Suppressor macrophage treated with lipopolysaccharide for 1 hour (primary cell): ENCODE results near the gene INTS2.
A peak's percentile ranks its signal among the peaks of the same experiment; 100 is the strongest.
"Not testable (repeated sequence)": the region's sequence is repeated elsewhere in the genome, so short reads cannot be mapped to it uniquely, and the experiment has no call there.

Source experiments
- DNase-seq, 3 donors: peaks; one replicate each; pipeline ENCODE4 v3.0.0-alpha.2; 2020 to 2022

INTS2 gene

GRCh38 chr17:61927208-61928100 is at the start of gene INTS2:
INTS2 (minus strand) TSS chr17:61927982; CDS start chr17:61926644, 1,338 bp downstream.
- peak; percentile 94 to 97 (median 96) for DNase-seq

GRCh38 chr17:61974115-61974514 is 46.3 kb upstream of the INTS2 start:
- DNase-seq = no peak

- DNase-seq = peak in 2 of 3 donors; percentile 8 to 17
Observed at GRCh38 chr17:61972311-61972710, 44.5 kb upstream of the INTS2 start.

GRCh38 chr17:61970030-61970429 is 42.2 kb upstream of the INTS2 start:
- DNase-seq = peak; percentile 36 to 79 (median 71)

- no peak for DNase-seq
Observed at GRCh38 chr17:61968757-61969156, 41.0 kb upstream of the INTS2 start.

GRCh38 chr17:61967729-61968128 is 39.9 kb upstream of the INTS2 start:
- DNase-seq = peak in 2 of 3 donors; percentile 12 to 21

GRCh38 chr17:61966191-61966590 is 38.4 kb upstream of the INTS2 start:
- DNase-seq = no peak

- no peak for DNase-seq
Observed at GRCh38 chr17:61955619-61956018, 27.8 kb upstream of the INTS2 start.

- DNase-seq = no peak
Observed at GRCh38 chr17:61947367-61948078, 19.7 kb upstream of the INTS2 start.

- no peak for DNase-seq
Observed at GRCh38 chr17:61946359-61946758, 18.6 kb upstream of the INTS2 start.

- DNase-seq = no peak
Observed at GRCh38 chr17:61943117-61943516, 15.3 kb upstream of the INTS2 start.

- DNase-seq = no peak
Observed at GRCh38 chr17:61942085-61942484, 14.3 kb upstream of the INTS2 start.

GRCh38 chr17:61928101-61928436 is 287 bp upstream of the INTS2 start:
- no peak for DNase-seq

- DNase-seq = no peak
Observed at GRCh38 chr17:61926826-61927207, 965 bp downstream of the INTS2 start.

- DNase-seq = not testable (repeated sequence)
Observed at GRCh38 chr17:61915162-61915561, 12.6 kb downstream of the INTS2 start.

GRCh38 chr17:61908292-61909037 is 19.3 kb downstream of the INTS2 start:
- DNase-seq = no peak

GRCh38 chr17:61907361-61907760 is 20.4 kb downstream of the INTS2 start:
- DNase-seq = no peak

- no peak for DNase-seq
Observed at GRCh38 chr17:61904094-61904710, 23.6 kb downstream of the INTS2 start.

- DNase-seq = no peak
Observed at GRCh38 chr17:61903251-61903650, 24.5 kb downstream of the INTS2 start.

- DNase-seq = no peak
Observed at GRCh38 chr17:61897548-61898180, 30.1 kb downstream of the INTS2 start.

- DNase-seq = no peak
Observed at GRCh38 chr17:61895391-61895790, 32.4 kb downstream of the INTS2 start.

- not testable (repeated sequence) for DNase-seq
Observed at GRCh38 chr17:61894310-61894709, 33.5 kb downstream of the INTS2 start.
